K562 (cell line): ENCODE measurements around the gene LDLR. TPM values are rescaled to one million over a fixed set of nuclear protein-coding genes. Genes with fewer than 3 reads are reported as not detected.
A peak's percentile ranks its signal among the peaks of the same experiment; 100 is the strongest.

Source experiments
- DPF2 ChIP-seq: fragments of 450-650 bp; IDR thresholded peaks from 2 replicates; pipeline ENCODE4 v1.6.1; 2016
- HDAC2 ChIP-seq: fragments of 450-650 bp; IDR thresholded peaks from 2 replicates; pipeline ENCODE4 v1.6.1; 2016; ENCODE audit warnings: mild to moderate bottlenecking
- MEIS2 ChIP-seq: fragments of 450-650 bp; IDR thresholded peaks from 2 replicates; pipeline ENCODE4 v1.6.1; 2014; ENCODE audit warnings: mild to moderate bottlenecking; ENCODE audit not compliant: partially characterized antibody
- NFIC ChIP-seq: fragments of 450-650 bp; IDR thresholded peaks from 2 replicates; pipeline ENCODE4 v1.6.1; 2017; ENCODE audit warnings: mild to moderate bottlenecking, inconsistent platforms
- NR1H2 ChIP-seq: sonication (generic); formaldehyde crosslinking; IDR thresholded peaks from 2 replicates; pipeline ENCODE4 v1.4.0; 2020; ENCODE audit warnings: mild to moderate bottlenecking, missing genetic modification reagents
- OTX1 ChIP-seq: fragments of 450-650 bp; formaldehyde crosslinking; IDR thresholded peaks from 2 replicates; pipeline ENCODE4 v1.4.0; 2022; ENCODE audit warnings: mild to moderate bottlenecking
- TAF15 ChIP-seq: fragments of 200-400 bp; formaldehyde crosslinking; IDR thresholded peaks from 2 replicates; pipeline ENCODE4 v1.6.1; 2017; ENCODE audit warnings: mild to moderate bottlenecking, low read depth, low read length, moderate library complexity
- TCF7 ChIP-seq: sonication (generic); IDR thresholded peaks from 2 replicates; pipeline ENCODE4 v1.6.1; 2016; ENCODE audit warnings: antibody characterized with exemption, borderline replicate concordance
- ZBTB11 ChIP-seq, 3 experiments: fragments of 200-800 bp in 1 of 3; fragments of 250-450 bp in 1 of 3; fragments of 450-650 bp in 1 of 3; sonication (Bioruptor Pico) in 1 of 3; sonication (Bioruptor generic) in 1 of 3; formaldehyde crosslinking in 1 of 3; IDR thresholded peaks; 2 replicates each; pipeline versions ENCODE4 v1.6.1 to v1.8.0; 2016 to 2022; ENCODE audit warnings: mild to moderate bottlenecking in 2 of 3, missing genetic modification characterization in 2 of 3, missing compliant biosample characterization in 1 of 3, moderate library complexity in 1 of 3
- ZBTB2 ChIP-seq: fragments of 450-650 bp; IDR thresholded peaks from 2 replicates; pipeline ENCODE4 v1.6.1; 2016; ENCODE audit warnings: antibody characterized with exemption
- ZBTB40 ChIP-seq, 2 experiments: fragments of 450-650 bp in 1 of 2; sonication (generic) in 1 of 2; formaldehyde crosslinking in 1 of 2; IDR thresholded peaks; 2 replicates each; pipeline versions ENCODE4 v1.7.1 to v1.9.0; 2016 to 2022; ENCODE audit warnings: inconsistent platforms in 1 of 2, mild to moderate bottlenecking in 1 of 2, missing genetic modification reagents in 1 of 2
- polyA plus RNA-seq, 8 experiments: library from polyadenylated mRNA; depleted of rRNA in 4 of 8; stranded (reverse) in 5 of 8; unstranded in 3 of 8; fragments of >200 nt; fragmentation: Nextera tagmentation in 2 of 8; fragmentation: Illumina TruSeq in 1 of 8; extraction: Ambion mirVana in 2 of 8; extraction: Trizol in 1 of 8; gene quantifications; 2 replicates each; pipeline versions ENCODE4 v1.2.1 to v1.2.3, GENCODE V29; 2011 to 2014; ENCODE audit warnings: inconsistent platforms in 1 of 8, missing spikeins in 1 of 8
- total RNA-seq, 7 experiments: library from RNA; depleted of rRNA in 6 of 7; stranded (reverse); fragments of >200 nt in 6 of 7; fragmentation: Illumina TruSeq in 2 of 7; extraction: Trizol in 2 of 7; gene quantifications; 2 replicates each; pipeline versions ENCODE4 v1.2.1 to v1.2.3, GENCODE V29; 2011 to 2021; ENCODE audit warnings: low replicate concordance in 1 of 7

Gene LDLR
- total and polyA plus RNA-seq, 9 of the 15 experiments (the other 6 are each of a cell fraction or from before 2014, with no cell fraction given), result 19.9 to 114 (median 56.3) TPM

- TF ChIP-seq ZBTB40 (IDR thresholded peaks at IDR 0.05) (0 out of 2 replicates have a peak, but pooled peaks have one; percentile 17), ZBTB40 (CRISPR knock-in tag; IDR thresholded peaks at IDR 0.05) (no peak), DPF2 (0 out of 2 replicates have a peak, but pooled peaks have one; percentile 26), TCF7 (no peak), TAF15 (no peak), HDAC2 (0 out of 2 replicates have a peak, but pooled peaks have one; percentile 39), ZBTB11 (CRISPR knock-in tag; IDR thresholded peaks at IDR 0.05) (no peak), MEIS2 (peak; percentile 49), ZBTB2 (peak; percentile 83; the same call in 1 of the 2 replicates), NR1H2 (CRISPR knock-in tag) (0 out of 2 replicates have a peak, but pooled peaks have one; percentile 84), NFIC (peak; percentile 99), OTX1 (peak; percentile 5; the same call in 1 of the 2 replicates)
Observed at GRCh38 chr19:11137542-11138384, 48.5 kb downstream of the LDLR start (continued).
